Stimulated activated naive CD4-positive, alpha-beta T cell treated with Interleukin-2 at 50 U/mL for 16 hours (primary cell): ENCODE results near the gene COL16A1.

ENCODE experiments used
- DNase-seq: peaks from one replicate; lab custom pipeline; 2025; lab: John Stamatoyannopoulos, UW

The COL16A1 gene

DNA sequence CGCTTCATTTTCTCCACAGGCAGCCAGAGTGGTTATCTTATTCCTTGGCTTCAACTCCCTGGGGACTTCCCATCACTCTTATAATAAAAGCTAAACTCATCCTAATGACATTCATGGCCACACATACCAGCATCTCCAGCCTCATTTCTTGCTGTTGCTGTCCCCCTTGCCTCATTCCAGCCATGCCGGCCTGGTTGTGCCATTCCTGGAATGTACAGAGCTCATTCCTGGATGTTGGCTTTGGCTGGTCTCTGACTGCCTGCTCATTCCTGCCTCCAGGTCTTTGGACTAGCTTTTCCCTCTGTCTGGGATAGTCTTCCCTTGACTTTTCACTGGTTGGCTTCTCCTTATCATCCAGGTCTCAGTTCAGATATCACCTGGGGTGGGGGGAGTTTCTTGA is 56.7 kb downstream of the COL16A1 start:
- no peak for DNase-seq

DNA sequence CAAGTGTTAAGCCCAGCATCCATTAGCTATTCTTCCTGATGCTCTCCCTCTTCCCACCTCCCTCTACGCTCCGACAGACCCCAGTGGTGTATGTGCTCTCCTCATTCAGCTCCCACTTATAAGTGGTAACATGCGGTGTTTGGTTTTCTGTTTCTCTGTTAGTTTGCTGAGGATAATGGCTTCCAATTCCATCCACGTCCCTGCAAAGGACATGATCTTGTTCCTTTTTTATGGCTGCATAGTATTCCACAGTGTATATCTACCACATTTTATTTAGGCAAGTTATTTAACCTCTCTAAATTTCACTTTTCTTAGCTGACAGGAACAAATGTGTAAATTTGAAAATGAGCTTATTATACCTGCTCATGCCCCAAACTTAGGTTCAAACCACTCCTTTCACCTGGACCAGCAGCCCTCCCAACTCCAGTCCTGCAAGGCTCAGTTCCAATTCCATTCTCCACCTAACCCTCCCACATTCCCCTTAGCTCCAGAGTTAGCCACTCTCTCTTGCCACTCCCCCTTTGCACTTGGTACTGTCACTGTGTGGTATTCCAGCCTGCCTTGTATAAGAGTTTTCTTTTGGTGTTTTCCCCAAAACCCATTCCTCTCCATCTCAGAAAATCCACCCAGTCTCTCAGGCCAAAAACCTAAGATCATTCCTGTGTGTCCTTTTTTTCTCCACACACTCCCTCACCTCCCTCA is 57.4 kb downstream of the COL16A1 start:
- DNase-seq = no peak

DNA sequence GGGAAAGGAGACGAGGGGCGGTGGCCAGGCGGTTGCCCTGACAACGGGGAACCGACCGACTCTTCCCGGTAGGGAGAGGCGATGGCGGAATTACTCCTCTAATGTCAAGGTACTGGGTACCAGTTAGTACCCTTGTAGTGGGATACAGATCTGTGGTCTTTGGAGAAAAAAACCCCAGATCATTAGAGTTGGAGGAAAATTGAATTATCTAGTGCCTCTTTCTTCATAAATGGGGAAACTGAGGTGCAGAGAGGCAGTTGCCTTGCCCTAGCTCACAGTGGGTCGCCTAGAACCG is 58.6 kb downstream of the COL16A1 start:
- no peak for DNase-seq

DNA sequence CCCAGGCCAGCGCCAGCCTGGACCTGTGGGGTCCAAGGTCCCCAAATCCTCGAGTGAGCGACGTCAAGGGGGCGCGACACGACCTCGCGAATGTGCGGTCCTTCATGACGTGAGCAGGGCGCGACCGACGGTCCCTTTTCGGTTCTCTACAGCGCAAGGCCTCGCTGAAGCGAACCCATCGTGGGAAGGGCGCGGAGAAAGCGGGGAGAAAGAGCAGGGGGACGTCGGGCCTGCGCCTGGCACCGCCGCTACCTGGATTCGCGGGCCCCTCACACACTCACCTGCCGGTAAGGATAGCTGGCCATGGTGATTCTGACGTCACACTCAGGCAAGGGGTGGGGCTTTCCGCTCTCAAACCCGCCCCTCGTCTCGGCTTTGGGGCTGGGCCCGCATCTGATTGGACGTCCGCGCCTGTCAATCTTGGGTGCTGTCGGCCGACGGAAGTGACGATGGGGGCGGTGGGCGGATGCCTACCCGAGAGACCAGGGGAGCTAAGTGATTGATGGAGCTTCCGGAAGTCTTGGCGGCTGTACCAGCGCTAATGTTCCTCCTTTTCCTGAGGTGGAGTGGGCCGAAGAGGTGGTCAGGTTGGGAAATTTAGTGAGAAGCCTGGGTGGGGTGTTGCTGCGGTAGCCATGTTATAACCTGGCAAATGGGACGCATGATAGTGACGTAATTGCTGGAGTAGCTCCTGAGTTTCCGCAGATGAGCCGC is 59.1 kb downstream of the COL16A1 start, which contains the start of gene PEF1:
TSS of gene PEF1 (minus strand) at position 317 of the 714 bp plus-strand sequence. CDS start at position 305, 12 bp downstream.
- peak; percentile 99 for DNase-seq

DNA sequence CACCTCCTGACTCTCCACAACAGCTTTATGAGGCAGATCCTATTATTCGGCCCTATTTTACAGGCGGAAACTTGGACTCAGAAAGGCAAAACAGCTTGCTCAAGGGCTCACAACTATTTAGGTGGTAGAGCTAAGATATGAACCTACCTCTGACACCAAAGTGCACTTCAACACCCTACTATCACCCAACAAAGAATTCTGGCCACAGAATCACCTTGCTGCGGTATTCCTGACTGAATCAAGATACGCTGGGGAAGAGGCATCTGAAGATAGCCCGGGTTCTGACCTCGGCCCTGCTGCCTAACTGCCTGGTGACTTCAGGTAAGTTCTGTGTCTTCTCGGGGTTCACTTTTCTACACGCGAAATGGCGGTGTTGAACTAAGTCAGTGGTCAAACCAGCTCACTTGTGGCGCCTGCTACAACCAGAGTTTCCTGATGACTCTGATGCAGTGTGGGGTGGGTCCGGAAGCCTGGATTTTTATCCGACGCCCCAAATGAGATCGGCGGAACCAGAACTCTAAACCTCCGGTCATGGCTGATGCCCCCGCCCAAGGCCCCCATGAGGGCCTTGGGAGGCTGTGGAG is 59.7 kb downstream of the COL16A1 start:
- no peak for DNase-seq

DNA sequence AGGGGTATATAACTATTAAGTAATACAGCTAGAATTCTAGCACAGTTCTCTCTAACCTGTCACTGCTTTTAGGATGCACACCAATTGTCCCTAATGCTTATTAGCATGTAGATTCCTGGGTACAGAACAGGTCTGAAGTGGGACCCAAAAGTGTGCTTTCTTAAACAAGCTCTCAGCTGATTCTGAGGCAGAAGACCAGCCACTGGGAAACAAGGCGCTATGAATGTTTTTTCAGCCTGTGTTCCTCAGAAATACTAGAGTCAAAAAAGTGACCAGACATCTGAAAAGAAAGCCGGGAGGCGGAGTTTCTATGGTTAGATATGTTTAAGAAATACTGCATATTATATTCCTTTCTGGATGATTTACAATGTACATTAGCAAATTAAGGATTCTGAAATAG is 60.9 kb downstream of the COL16A1 start:
- DNase-seq = no peak

DNA sequence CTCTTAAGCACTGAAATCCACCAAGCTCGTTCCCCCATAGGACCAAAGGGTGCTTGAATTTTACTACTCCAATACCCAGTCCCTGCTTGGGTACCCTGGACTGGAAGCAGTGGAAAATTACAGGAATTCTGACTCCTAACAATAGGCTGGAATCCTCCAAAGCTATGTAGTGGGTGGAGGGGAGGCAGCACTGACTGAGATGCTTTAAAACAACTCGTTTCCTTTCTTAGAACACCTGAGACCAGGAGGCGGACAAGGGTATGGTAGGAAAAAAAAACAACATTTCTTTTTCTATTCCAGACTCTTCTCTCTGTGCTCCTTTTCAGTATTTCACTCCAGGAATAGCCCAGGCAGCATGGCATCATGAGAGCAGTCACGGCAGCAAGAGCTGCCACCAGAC is 61.5 kb downstream of the COL16A1 start:
- no peak for DNase-seq

DNA sequence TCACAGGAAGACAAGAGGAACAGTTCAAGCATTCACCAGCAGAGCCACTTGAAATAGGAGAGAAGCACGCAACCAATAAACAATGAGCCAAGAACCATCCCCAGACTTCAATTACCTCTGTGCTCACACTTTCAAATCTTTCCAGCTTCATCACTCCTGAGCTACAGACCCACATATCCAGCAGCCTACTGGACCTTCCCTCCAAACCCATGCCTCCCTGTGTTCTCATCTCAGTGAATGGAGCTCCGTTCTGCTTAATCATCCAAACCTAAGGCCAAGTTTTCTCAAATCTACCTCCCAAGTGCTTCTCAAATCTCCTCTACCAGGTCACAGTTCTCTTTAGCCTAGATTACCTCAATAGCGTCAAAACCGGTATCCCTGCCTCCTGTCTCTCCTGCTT is 62.9 kb downstream of the COL16A1 start:
- DNase-seq = no peak

DNA sequence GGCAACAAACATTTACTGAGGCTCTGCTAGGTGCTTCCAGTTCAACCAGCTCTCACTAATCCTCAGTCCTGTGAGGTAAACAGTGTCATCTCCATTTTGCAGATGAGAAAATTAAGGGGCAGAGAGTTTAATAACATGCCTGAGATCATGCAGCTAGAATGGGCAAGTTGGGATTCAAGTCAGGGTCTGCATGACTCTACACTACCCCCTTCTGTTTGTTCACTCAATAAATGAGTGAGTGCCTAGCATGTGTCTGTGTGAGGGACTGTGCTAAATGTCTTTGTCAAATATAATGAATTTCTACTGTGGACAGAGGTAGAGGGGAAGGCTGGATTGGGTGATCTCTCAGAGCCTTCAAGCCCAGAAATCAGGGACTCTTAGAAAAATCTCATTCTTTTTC is 63.6 kb downstream of the COL16A1 start:
- no peak for DNase-seq

DNA sequence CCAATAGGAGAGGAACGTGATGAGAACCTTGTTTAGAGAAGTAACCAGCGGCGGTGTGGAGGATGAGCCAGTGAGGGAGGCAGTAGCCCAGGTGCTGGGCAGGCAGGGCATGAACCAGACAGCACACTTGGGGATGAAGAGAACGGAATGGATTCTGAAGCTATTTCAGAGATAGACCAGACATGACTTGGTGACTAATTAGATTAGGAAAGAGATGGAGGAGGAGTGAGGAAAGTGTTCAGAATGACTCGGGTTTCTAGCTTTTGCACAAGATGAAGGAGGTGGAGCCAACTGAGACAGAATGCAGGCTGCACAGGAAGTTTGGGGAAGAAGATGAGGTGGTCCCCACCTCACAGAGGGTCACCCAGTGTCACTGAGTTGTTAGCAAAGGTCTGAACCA is 64.3 kb downstream of the COL16A1 start:
- DNase-seq = no peak

DNA sequence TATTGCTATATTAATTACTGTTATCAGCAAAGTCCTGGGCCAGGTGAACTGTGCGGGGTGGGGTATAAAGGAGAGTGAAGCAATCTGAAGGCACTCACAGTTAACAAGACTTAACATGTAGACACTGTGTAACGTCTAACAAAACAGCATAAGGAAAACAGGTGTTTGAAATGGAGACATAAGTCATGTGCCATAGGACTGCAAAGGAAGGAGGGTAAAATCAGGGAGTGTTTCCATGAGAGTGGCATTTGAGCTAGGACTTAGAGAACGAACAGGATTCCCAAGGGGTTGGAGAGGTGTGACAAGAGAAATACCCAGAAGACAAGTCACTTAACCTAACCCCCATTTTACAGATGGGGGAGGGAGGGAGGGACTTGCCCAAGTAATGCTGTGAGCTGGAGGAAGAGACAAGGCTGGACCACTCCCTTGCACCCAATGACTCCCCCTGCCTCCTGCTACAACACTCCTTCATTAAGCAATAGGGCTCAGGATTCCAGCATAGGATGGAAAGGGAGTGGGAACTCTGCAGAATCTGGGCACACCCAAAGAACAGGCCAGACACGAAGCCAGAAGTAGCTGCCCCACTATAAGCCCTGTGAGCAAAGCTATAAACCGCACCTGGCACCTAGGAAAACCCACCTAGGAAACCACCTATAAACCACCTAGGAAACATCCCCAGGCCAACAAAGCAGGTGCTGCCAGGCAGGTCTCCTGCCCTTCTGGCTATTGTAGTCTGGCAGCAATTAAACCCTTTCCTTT is 65.7 kb downstream of the COL16A1 start:
- DNase-seq = no peak

DNA sequence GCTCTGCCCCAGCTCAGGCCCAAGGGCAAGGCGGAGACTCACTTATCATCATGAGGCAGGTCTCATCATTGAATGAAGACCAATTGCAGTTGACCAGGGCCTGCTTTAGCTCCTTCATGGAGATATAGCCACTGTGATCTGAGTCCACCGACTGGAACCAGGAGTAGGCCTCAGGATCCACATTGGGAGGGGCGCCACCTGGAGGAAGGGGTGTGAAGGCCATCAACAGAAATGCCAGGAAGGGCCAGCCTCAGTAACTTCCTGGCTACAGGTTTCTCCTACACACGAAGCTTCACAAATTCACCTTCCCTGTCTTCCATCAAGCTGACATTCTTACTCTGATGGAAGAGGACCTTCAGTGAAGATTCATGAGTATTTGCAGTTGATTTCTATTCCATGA is 70.7 kb downstream of the COL16A1 start:
- peak; percentile 14 for DNase-seq

DNA sequence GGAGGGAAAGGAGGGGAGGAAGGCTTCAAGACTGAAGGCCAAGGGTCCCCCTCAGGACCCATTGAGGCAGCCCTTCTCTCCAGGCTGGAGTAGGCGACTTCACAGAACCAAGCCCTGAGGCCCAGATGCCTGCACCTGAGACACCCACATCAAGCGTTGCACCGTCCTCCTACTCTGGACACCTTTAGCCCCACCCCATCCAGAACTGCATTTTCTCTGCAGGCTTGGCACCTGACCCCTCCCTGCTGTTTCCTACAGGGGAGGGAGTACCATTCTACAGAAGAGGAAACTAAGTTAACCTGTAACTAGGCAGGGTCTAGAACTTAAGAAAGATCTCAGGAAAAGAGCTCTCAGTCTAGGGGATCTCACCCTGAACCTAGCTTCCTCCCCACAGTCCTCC is 71.2 kb downstream of the COL16A1 start:
- no peak for DNase-seq

DNA sequence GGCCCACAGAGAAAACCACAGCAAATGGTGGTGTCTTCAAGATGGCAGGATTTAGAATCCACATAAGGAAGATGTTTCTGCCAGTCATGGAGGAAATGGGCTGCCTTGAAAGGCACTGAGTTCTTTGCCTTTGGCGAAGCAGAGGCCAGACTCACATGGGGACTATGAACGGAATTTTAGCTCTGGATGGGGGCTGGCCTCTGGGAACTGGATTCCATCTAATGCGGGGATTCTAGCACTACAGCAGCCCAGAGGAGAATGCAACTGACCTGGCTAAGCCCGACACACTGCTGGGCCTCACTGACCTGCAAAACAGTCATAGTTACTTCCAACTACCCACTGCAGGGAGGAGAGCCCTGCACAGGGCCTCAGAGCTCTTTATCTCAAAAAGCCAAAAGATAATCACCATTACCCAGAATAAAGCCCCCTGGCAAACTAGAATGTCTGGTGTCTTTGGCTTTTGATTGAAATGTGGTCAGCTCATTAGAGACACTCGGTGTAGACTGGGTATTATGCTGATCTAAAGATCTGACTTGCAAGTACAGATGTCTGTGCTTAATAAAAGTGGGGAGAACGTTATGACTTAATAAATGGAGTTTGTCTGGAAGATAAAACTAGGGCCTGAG is 74.8 kb downstream of the COL16A1 start:
- DNase-seq = no peak

DNA sequence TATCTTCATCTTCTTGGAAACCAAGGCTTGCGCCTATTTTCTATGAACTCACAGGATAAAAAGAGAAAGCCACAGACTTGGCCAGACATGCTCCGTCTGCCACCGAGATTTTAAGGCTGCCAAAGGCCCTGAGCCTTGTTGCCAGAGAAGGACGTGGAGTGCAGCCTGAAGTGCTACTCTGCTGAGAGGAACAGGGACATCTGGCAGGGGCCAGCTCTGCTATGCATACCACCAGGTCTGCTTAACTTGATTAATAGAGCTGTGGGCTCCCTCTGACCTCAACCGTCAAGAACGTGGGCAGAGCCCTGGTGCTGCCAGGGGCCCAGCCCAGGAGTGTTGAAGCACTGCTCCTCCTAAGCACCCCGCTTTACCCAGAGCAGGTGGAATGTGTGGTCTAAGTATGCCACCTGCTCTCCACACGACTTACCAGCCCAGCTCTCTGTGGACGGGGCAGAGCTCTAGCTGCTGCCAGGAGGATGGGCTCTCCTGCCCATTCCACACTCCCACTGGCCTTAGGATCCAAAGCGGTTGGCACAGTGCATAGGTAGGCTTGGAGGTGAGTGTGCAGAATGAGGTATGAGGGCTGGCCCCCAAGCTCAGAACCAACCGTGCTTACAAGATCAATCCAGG is 75.8 kb downstream of the COL16A1 start:
- no peak for DNase-seq

DNA sequence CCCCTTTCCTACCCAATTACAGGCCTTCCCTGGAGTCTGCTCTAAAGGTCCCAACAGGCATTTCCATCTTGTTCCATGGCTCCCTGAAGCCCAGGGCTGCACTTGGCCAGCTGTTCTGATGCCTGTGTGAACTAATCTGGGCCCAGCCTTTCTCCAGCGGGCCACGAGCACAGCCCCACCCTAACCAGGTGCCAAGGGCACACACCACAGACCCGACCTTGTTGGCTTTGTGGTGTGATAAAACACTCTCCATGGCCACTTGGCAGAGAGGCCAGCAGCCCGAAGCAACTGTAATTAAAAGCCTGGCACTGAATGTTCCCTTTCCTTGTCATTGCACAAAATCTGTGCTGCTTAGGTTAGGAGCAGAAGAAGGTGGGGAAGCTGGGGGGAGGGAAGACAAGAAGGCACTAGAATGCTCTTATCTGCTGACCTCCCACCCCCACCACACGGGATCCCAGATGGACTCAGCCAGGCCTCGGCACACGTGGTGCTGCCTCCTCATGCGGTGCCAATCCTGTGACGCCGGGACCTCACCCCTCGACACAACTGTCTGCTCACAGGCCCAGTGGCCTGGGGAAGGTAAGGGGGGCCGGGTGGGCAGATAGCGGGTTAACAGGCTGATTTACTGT is 76.4 kb downstream of the COL16A1 start:
- no peak for DNase-seq

DNA sequence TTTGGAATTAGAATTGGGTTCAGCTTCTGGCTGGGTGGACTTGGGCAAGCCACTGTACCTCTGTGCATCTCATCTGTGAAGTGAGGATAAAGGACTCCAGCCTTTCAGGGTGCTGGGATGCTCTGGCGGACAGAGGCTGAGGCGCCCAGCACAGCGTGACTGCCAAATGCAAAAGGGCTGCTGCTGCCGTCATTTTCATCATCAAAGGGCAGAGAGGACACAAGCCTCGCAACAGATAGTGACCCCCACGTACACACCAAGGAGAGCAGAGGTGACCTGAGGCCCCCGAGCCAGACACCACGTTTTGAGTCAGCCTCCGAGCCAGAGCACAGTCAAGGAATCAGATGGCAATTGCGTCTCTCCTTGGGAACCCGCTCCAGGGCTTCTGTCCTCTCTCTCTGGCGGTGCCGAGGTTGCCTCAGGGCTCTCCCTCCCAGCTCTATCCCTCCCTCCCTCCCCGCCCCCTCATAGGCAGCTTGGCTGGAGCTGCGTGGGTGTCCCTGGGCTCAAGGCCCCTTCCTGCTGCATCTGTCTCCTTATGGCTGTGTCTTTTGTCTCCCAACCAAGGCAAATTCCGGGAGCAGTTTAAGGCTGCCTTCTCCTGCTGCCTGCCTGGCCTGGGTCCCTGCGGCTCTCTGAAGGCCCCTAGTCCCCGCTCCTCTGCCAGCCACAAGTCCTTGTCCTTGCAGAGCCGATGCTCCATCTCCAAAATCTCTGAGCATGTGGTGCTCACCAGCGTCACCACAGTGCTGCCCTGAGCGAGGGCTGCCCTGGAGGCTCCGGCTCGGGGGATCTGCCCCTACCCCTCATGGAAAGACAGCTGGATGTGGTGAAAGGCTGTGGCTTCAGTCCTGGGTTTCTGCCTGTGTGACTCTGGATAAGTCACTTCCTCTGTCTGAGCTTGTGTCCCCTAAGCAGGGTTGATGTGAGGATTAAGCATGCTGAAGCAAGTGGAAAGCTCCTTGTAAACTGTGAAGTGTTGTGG is 77.3 kb downstream of the COL16A1 start:
- no peak for DNase-seq

DNA sequence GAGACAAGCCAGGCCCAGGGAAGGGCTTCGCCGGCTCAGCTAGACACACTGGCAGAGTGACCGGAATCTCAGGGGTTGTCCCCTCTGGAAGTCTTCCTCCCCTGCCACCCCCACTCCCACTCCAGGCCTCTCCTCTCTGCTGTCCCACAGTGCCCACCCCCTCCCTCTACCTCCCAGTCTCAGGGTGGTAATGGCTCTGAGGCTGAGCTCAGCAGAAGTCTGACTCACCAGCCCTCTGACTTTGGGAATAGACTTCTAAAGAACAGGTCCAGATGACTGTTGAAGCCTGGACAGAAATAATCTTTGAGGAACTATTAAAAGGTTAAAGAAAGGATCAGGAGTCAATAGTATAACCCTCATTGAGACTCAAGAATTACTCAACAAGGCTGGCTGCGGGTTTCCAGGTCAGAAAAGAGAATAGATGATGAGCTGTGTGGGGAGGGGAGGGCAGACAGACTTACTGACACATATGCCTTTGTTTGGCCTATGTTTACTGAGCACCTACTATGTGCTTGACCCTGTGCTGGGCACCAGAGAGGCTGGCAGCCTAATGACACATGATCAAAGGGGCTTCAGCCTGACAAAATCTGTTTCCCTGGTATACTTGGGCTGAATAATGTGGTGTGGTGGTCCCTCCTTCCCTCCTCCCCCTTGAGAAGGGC is 78.1 kb downstream of the COL16A1 start:
- no peak for DNase-seq

DNA sequence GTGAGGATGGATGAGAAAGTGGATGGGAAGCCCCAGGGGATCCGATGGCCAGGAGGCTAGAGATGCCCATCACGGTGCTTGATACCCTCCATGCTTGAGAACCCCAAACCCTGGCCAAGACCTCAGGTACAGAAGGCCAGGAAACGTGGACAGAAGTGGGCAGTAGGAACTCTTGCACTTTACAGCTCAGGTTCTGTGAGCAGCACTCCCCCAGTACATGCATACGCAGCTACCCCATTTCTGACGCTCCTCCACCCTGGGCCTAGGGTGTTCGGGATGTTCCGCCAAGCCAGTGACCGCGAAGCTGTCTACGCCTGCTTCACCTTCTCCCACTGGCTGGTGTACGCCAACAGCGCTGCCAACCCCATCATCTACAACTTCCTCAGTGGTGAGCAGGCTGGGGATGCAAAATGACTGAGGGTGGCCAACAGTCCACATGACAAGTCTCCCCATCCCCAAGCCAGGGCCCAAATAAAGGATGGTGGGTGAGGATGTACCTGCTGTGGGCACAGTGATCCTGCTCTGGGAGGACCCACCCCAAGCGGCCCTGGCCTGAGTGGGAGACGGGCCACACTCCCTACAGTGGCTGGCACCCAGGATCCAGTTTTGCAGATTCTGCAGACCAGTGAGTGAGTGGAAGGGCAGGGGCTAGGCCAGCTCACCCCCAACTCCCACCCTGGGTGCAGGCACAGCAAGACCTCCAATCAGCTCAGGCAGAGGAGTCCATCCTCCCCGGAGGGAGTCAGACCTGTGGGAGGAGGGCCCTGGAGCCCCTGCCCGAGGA is 78.9 kb downstream of the COL16A1 start:
- DNase-seq = no peak
